Activated CD4-positive, alpha-beta T cell treated with anti-CD3 and anti-CD28 coated beads, Interleukin-10, Interleukin-2, amounts not matched to agents 100 ng/mL and 50 ng/mL, durations not matched to agents 16 hours and 8 hours (primary cell): ENCODE data around the gene GBX2.

ENCODE experiments used
- DNase-seq: peaks from one replicate; pipeline ENCODE4 v3.0.0-alpha.2; 2020

The GBX2 gene

GRCh38 chr2:236168110-236169080 lies at the start of gene GBX2:
Gene GBX2, minus strand, starts transcription at chr2:236168386. Its CDS starts 415 bp downstream, at chr2:236167971.
- DNase-seq: peak; percentile 20

GRCh38 chr2:236217926-236218325 lies 49.7 kb upstream of the GBX2 start:
- no peak for DNase-seq

- no peak for DNase-seq
These were observed 48.5 kb upstream of the GBX2 start for GRCh38 chr2:236216711-236217110.

GRCh38 chr2:236215761-236216333 lies 47.7 kb upstream of the GBX2 start:
- DNase-seq: no peak

- no peak for DNase-seq
These were observed 47.0 kb upstream of the GBX2 start for GRCh38 chr2:236215196-236215595.

GRCh38 chr2:236214376-236214995 lies 46.3 kb upstream of the GBX2 start:
- DNase-seq: no peak

- DNase-seq: no peak
These were observed 43.1 kb upstream of the GBX2 start for GRCh38 chr2:236211296-236211695.

GRCh38 chr2:236210536-236210935 lies 42.4 kb upstream of the GBX2 start:
- no peak for DNase-seq

GRCh38 chr2:236209996-236210395 lies 41.8 kb upstream of the GBX2 start:
- DNase-seq: no peak

GRCh38 chr2:236209535-236209934 lies 41.3 kb upstream of the GBX2 start:
- DNase-seq: no peak

GRCh38 chr2:236208019-236208926 lies 40.1 kb upstream of the GBX2 start:
- no peak for DNase-seq

GRCh38 chr2:236207472-236207871 lies 39.3 kb upstream of the GBX2 start:
- no peak for DNase-seq

- no peak for DNase-seq
These were observed 37.9 kb upstream of the GBX2 start for GRCh38 chr2:236205867-236206645.

- no peak for DNase-seq
These were observed 36.8 kb upstream of the GBX2 start for GRCh38 chr2:236204953-236205352.

- no peak for DNase-seq
These were observed 32.2 kb upstream of the GBX2 start for GRCh38 chr2:236200378-236200777.

GRCh38 chr2:236196366-236196765 lies 28.2 kb upstream of the GBX2 start:
- DNase-seq: no peak

GRCh38 chr2:236195726-236196125 lies 27.5 kb upstream of the GBX2 start:
- DNase-seq: no peak

- no peak for DNase-seq
These were observed 26.6 kb upstream of the GBX2 start for GRCh38 chr2:236194786-236195185.

GRCh38 chr2:236193026-236193425 lies 24.8 kb upstream of the GBX2 start:
- no peak for DNase-seq

GRCh38 chr2:236190674-236191073 lies 22.5 kb upstream of the GBX2 start:
- DNase-seq: no peak

GRCh38 chr2:236184701-236185100 lies 16.5 kb upstream of the GBX2 start:
- no peak for DNase-seq
